GM10266 (cell line): Measurements from ENCODE around the gene ANKH.

ENCODE experiments used
- DNase-seq: peaks from one replicate; pipeline ENCODE4 v3.0.0; 2012; ENCODE audit errors: extremely low spot score
- CTCF ChIP-seq: IDR thresholded peaks from 2 replicates; pipeline ENCODE4 v1.5.1; 2012; ENCODE audit warnings: mild to moderate bottlenecking, low read depth; ENCODE audit not compliant: control insufficient read depth, insufficient read depth; ENCODE audit errors: missing control alignments

The ANKH gene

GRCh38 chr5:14777187-14777586 lies 94.4 kb downstream of the ANKH start:
- TF ChIP-seq CTCF = no peak
- no peak for DNase-seq

- no peak for DNase-seq
- no peak for TF ChIP-seq CTCF
Measured at GRCh38 chr5:14776602-14777001, 95.0 kb downstream of the ANKH start.

- DNase-seq = no peak
- no peak for TF ChIP-seq CTCF
Measured at GRCh38 chr5:14775857-14776256, 95.7 kb downstream of the ANKH start.

GRCh38 chr5:14773588-14773987 lies 98.0 kb downstream of the ANKH start:
- no peak for DNase-seq
- TF ChIP-seq CTCF = no peak

GRCh38 chr5:14771972-14772371 lies 99.6 kb downstream of the ANKH start:
- no peak for DNase-seq
- no peak for TF ChIP-seq CTCF

GRCh38 chr5:14771189-14771588 lies 100.4 kb downstream of the ANKH start:
- no peak for TF ChIP-seq CTCF
- no peak for DNase-seq

GRCh38 chr5:14768508-14769365 lies 102.8 kb downstream of the ANKH start:
- TF ChIP-seq CTCF = no peak
- DNase-seq = no peak
